ENCODE measurements around the gene TRAFD1.

DNA sequence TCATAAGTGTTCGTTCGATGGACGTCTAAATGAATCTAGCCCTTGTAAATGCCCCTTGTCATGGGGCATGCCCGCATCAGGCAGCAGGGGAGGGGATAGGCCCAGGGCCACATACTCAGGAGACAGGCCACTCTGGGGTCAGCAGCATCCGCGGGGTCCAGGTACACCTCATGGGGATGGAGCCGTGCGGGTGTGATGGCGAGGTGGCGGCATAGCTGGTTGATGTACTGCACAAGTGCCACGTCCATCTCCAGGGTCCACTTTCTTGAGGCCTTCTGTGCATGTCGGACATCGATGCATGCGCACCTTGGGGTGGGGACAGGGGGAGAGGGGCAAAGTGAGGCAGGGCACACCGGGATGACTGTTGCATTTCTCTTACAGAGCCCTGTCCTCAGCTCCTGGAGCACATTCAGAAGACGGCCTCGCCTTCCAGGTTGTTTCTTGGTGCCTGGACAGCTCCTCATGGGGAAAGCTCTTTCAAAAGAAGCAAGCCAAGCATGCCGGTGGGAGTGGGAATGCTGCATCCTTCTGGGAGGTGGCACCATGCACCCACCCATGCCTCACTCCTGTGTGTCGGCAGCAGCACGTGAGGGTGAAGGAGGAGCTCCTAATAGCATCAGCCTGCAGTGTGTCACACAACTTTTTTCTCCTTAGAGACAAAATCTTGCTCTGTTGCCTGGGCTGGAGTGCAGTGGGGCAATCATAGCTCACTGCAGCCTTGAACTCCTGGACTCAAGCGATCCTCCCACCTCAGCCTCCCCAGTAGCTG is 47.4 kb downstream of the TRAFD1 start:
- TF ChIP-seq CTCF (IDR thresholded peaks at IDR 0.05; ENCODE audit: poor library complexity, severe bottlenecking), result no peak
- no peak for TF ChIP-seq REST (IDR thresholded peaks at IDR 0.05; ENCODE audit: borderline replicate concordance)
- TF ChIP-seq EP300 (conservative IDR thresholded peaks at IDR 0.05; ENCODE audit: poor library complexity, severe bottlenecking), result no peak
- TF ChIP-seq MXI1 (conservative IDR thresholded peaks at IDR 0.05; ENCODE audit: poor library complexity, severe bottlenecking), result no peak
